GM12878 (cell line): ENCODE measurements around the gene PEX26. TPM values are rescaled to one million over a fixed set of nuclear protein-coding genes. Genes with fewer than 3 reads are reported as not detected.

Experiments used
- ATAC-seq: fragments of 200-7000 bp; cut with Tn5 transposase; 3 replicates; pipeline ENCODE4 v1.9.1; 2020; ENCODE audit warnings: mild to moderate bottlenecking, moderate library complexity
- BruUV-seq: library from RNA; stranded (reverse); fragments of 400-500 nt; replicated peaks from 2 replicates; lab custom pipeline; 2021; lab: Mats Ljungman, UMichigan
- CTCF ChIA-PET: fragments of 300-600 bp; sonication (Branson Sonifier 250); formaldehyde crosslinking; extraction: SDS; loops from one replicate; lab custom pipeline; 2021; ENCODE audit warnings: inconsistent platforms; lab: Yijun Ruan, JAX
- POLR2A ChIA-PET: fragments of 350-600 bp; formaldehyde crosslinking; extraction: SDS; loops from one replicate; lab custom pipeline; 2021; ENCODE audit warnings: inconsistent platforms; lab: Charles Lee
- RAD21 ChIA-PET: fragments of 300-600 bp; sonication (Branson Sonifier 250); formaldehyde crosslinking; loops from one replicate; lab custom pipeline; 2023; ENCODE audit warnings: antibody characterized with exemption; ENCODE audit not compliant: unreplicated experiment; lab: Charles Lee
- SMC1A ChIA-PET: fragments of 300-600 bp; sonication (Branson Sonifier 250); formaldehyde crosslinking; loops from one replicate; lab custom pipeline; 2023; ENCODE audit not compliant: unreplicated experiment, uncharacterized antibody; lab: Charles Lee
- DNase-seq: peaks from one replicate; pipeline ENCODE4 v3.0.0-alpha.2; 2011; ENCODE audit warnings: low read depth, low spot score
- FAIRE-seq: peaks from 3 replicates; lab custom pipeline; 2011; peaks lifted over from hg19 to GRCh38; lab: Jason Lieb, UNC
- H2AFZ ChIP-seq: 2 replicates; pipeline ENCODE4 v1.6.0; 2011; ENCODE audit warnings: low read depth, low read length, control low read depth; ENCODE audit not compliant: control insufficient read depth
- H3K27ac ChIP-seq: 2 replicates; pipeline ENCODE4 v1.5.1; 2011; ENCODE audit warnings: control low read depth; ENCODE audit not compliant: control insufficient read depth, insufficient read depth
- H3K27me3 ChIP-seq, 2 experiments: replicated peaks in 1 of 2; 2 replicates each; pipeline versions ENCODE4 v1.6.0 to v1.6.1; 2011; ENCODE audit warnings: low read length in 1 of 2; ENCODE audit not compliant: control insufficient read depth in 2 of 2, insufficient read depth in 2 of 2
- H3K36me3 ChIP-seq, 2 experiments: 2 replicates each; pipeline ENCODE4 v1.5.1; 2011; ENCODE audit warnings: low read length in 1 of 2; ENCODE audit not compliant: control insufficient read depth in 2 of 2, insufficient read depth in 2 of 2
- H3K4me1 ChIP-seq: 2 replicates; pipeline ENCODE4 v1.6.1; 2011; ENCODE audit warnings: mild to moderate bottlenecking, low read length, moderate library complexity, mixed read lengths; ENCODE audit not compliant: control insufficient read depth, insufficient read depth
- H3K4me2 ChIP-seq: 2 replicates; pipeline ENCODE4 v1.6.0; 2011; ENCODE audit warnings: control low read depth; ENCODE audit not compliant: control insufficient read depth, insufficient read depth
- H3K4me3 ChIP-seq: fragments of 200-600 bp; sonication (generic); 2 replicates; pipeline ENCODE4 v1.5.1; 2016
- H3K79me2 ChIP-seq: 2 replicates; pipeline ENCODE4 v1.6.0; 2011; ENCODE audit warnings: low read length; ENCODE audit not compliant: control insufficient read depth, insufficient read depth
- H3K9ac ChIP-seq: 2 replicates; pipeline ENCODE4 v1.8.0; 2011; ENCODE audit warnings: low read length, control low read depth, mixed read lengths; ENCODE audit not compliant: control insufficient read depth, insufficient read depth
- H3K9me3 ChIP-seq: replicated peaks from 3 replicates; pipeline ENCODE4 v1.5.1; 2011; ENCODE audit warnings: mild to moderate bottlenecking, low read length; ENCODE audit not compliant: control insufficient read depth, insufficient read depth
- H4K20me1 ChIP-seq: 2 replicates; pipeline ENCODE4 v1.6.0; 2011; ENCODE audit not compliant: control insufficient read depth, insufficient read depth
- CBX5 ChIP-seq: sonication (generic); IDR thresholded peaks from 2 replicates; pipeline ENCODE4 v1.6.1; 2016; ENCODE audit warnings: low read depth, moderate library complexity, mild to moderate bottlenecking, inconsistent platforms
- CEBPZ ChIP-seq: fragments of 150-350 bp; IDR thresholded peaks from 2 replicates; pipeline ENCODE4 v1.6.1; 2016; ENCODE audit warnings: low read depth, low read length
- CHD1 ChIP-seq: IDR thresholded peaks from 2 replicates; pipeline ENCODE4 v1.6.1; 2012; ENCODE audit warnings: low read depth, low read length, improper control_type of control experiment
- CHD4 ChIP-seq: fragments of 200-600 bp; sonication (generic); IDR thresholded peaks from 2 replicates; pipeline ENCODE4 v1.6.1; 2016; ENCODE audit warnings: mild to moderate bottlenecking
- CREM ChIP-seq: IDR thresholded peaks from 2 replicates; pipeline ENCODE4 v1.6.1; 2014; ENCODE audit warnings: antibody characterized with exemption, low read depth
- FOXK2 ChIP-seq: fragments of 450-650 bp; IDR thresholded peaks from 2 replicates; pipeline ENCODE4 v1.6.1; 2017; ENCODE audit warnings: mild to moderate bottlenecking, moderate library complexity
- GATAD2B ChIP-seq: fragments of 450-650 bp; conservative IDR thresholded peaks from 2 replicates; pipeline ENCODE4 v1.6.1; 2017; ENCODE audit warnings: low read depth, mild to moderate bottlenecking, moderate library complexity
- KAT2A ChIP-seq: conservative IDR thresholded peaks from 2 replicates; pipeline ENCODE4 v1.6.1; 2011; ENCODE audit warnings: low read depth, low read length; ENCODE audit not compliant: control insufficient read depth
- MEF2A ChIP-seq: IDR thresholded peaks from 2 replicates; pipeline ENCODE4 v1.6.1; 2011; ENCODE audit warnings: low read depth, mild to moderate bottlenecking, low read length, moderate library complexity; ENCODE audit not compliant: insufficient read depth
- NR2C2 ChIP-seq: IDR thresholded peaks from 2 replicates; pipeline ENCODE4 v1.6.1; 2011; ENCODE audit warnings: borderline replicate concordance, low read depth; ENCODE audit not compliant: control insufficient read depth, insufficient read length
- PML ChIP-seq: IDR thresholded peaks from 2 replicates; pipeline ENCODE4 v1.6.1; 2012; ENCODE audit warnings: low read length, inconsistent platforms
- POLR2AphosphoS5 ChIP-seq: IDR thresholded peaks from 2 replicates; pipeline ENCODE4 v1.6.1; 2011; ENCODE audit warnings: mild to moderate bottlenecking, low read length, inconsistent platforms
- SRF ChIP-seq, 2 experiments: IDR thresholded peaks; 2 replicates each; pipeline ENCODE4 v1.6.1; 2011; ENCODE audit warnings: low read depth in 2 of 2, low read length in 2 of 2, mild to moderate bottlenecking in 1 of 2, moderate library complexity in 1 of 2
- TCF12 ChIP-seq: IDR thresholded peaks from 2 replicates; pipeline ENCODE4 v1.6.1; 2011; ENCODE audit warnings: low read depth, mild to moderate bottlenecking, low read length
- YBX1 ChIP-seq: fragments of 450-650 bp; IDR thresholded peaks from 2 replicates; pipeline ENCODE4 v1.6.1; 2016; ENCODE audit warnings: antibody characterized with exemption
- ZBTB40 ChIP-seq: fragments of 450-650 bp; IDR thresholded peaks from 2 replicates; pipeline ENCODE4 v1.6.1; 2016; ENCODE audit warnings: mild to moderate bottlenecking, moderate library complexity, borderline replicate concordance
- ZNF207 ChIP-seq: fragments of 450-650 bp; IDR thresholded peaks from 2 replicates; pipeline ENCODE4 v1.6.1; 2014; ENCODE audit warnings: antibody characterized with exemption, mild to moderate bottlenecking, borderline replicate concordance
- WGBS: methylation state at CpG from one replicate; pipeline ENCODE4 v1.1.6; 2016; ENCODE audit warnings: low lambda C conversion rate; ENCODE audit not compliant: insufficient replicate concordance, insufficient coverage; ENCODE audit errors: missing lambda C conversion rate; 5-methylcytosine and 5-hydroxymethylcytosine counted together
- in situ Hi-C: fragments of 300-500 bp; cut with MboI; formaldehyde crosslinking; loops from 9 replicates; pipeline ENCODE4 v1.14.3; 2018; ENCODE audit warnings: mixed read lengths
- intact Hi-C: fragments of 100-400 bp; cut with micrococcal nuclease; formaldehyde crosslinking; loops from one replicate; pipeline ENCODE4 v1.14.2; 2022; ENCODE audit not compliant: unreplicated experiment
- polyA plus RNA-seq, 11 experiments: library from polyadenylated mRNA; depleted of rRNA in 4 of 11; unstranded in 6 of 11; stranded (reverse) in 5 of 11; fragments of >200 nt; fragmentation: Nextera tagmentation in 4 of 11; fragmentation: Illumina TruSeq in 1 of 11; extraction: Ambion mirVana in 4 of 11; extraction: Trizol in 1 of 11; gene quantifications; 1 replicate in 1 of 11; 2 replicates in 10 of 11; pipeline versions ENCODE4 v1.2.1 to v1.2.3, GENCODE V29; 2011 to 2016; ENCODE audit warnings: inconsistent platforms in 2 of 11, missing spikeins in 2 of 11, low read depth in 1 of 11
- total RNA-seq, 4 experiments: library from RNA; depleted of rRNA in 3 of 4; stranded (reverse); fragments of >200 nt in 3 of 4; fragmentation: Illumina TruSeq in 1 of 4; extraction: Trizol in 1 of 4; gene quantifications; 2 replicates each; pipeline versions ENCODE4 v1.2.1 to v1.2.3, GENCODE V29; 2013 to 2021

Gene PEX26
- total and polyA plus RNA-seq, 10 of the 15 experiments (the other 5 are each of a cell fraction or from before 2014, with no cell fraction given): 0.79 to 50.8 (median 22.4) TPM

GRCh38 chr22:18120857-18121256 lies 43.1 kb downstream of the PEX26 start (continued):
- TF ChIP-seq MEF2A (no peak), CBX5 (no peak)

- in situ Hi-C loops: no loop called here
- 89% methylated on average over 13 of the region's 13 CpGs for WGBS
- intact Hi-C loops: no loop called here
- no peak overlapping the region for H3K9ac ChIP-seq
- H3K27ac ChIP-seq: no peak overlapping the region
- peaks cover 5% of the 10 kb centered on the region for H3K4me1 ChIP-seq
- no peaks in the 10 kb centered on the region; the same call in 1 of the 2 replicates for H3K79me2 ChIP-seq
- H3K9me3 ChIP-seq: no peaks in the 10 kb centered on the region; the same call in 2 of the 3 replicates
- no peaks in the 10 kb centered on the region; the same call in 1 of the 2 replicates for H4K20me1 ChIP-seq
- H3K4me2 ChIP-seq: no peak overlapping the region
- DNase-seq (no peak), ATAC-seq (no peak), FAIRE-seq (no peak)
- no peaks in the 10 kb centered on the region for H3K27me3 ChIP-seq
- no TSS peak for BruUV-seq
- peaks cover 0 to 9% of the 10 kb centered on the region in 2 experiments; a peak in 2 of 4 replicates for H3K36me3 ChIP-seq
- ChIA-PET POLR2A (interaction anchor here (0.6 to 1.7 kb wide), 2 partner anchors 9 to 29 kb away, joined by 3 to 4 read pairs; no protein-coding TSS in a partner anchor), CTCF (no interaction called here), SMC1A (no interaction called here), RAD21 (interaction anchor here (1.2 kb wide), 2 partner anchors 28 to 45 kb away, joined by 3 read pairs; partner anchors contain the start of gene USP18)
- no peak overlapping the region for H2AFZ ChIP-seq
- no peak overlapping the region for H3K4me3 ChIP-seq
- no peak for TF ChIP-seq CHD1
- no peak for TF ChIP-seq YBX1
- TF ChIP-seq MEF2A: no peak
- no peak for TF ChIP-seq FOXK2
- TF ChIP-seq ZNF207: no peak
- no peak for TF ChIP-seq PML
- TF ChIP-seq CREM: no peak
- no peak for TF ChIP-seq CHD4
- TF ChIP-seq NR2C2: no peak
- TF ChIP-seq GATAD2B: no peak
- TF ChIP-seq CEBPZ: no peak
- no peak for TF ChIP-seq TCF12
- no peak for TF ChIP-seq POLR2AphosphoS5
- no peak for TF ChIP-seq KAT2A
- no peak for TF ChIP-seq SRF (IDR thresholded peaks at IDR 0.05; ENCODE audit: low read depth in 2 of 2, low read length in 2 of 2)
- no peak for TF ChIP-seq ZBTB40
These were observed 43.7 kb downstream of the PEX26 start for GRCh38 chr22:18121506-18121905.
